Fibroblast of mammary gland (primary cell): ENCODE results near the gene SFXN2.

Source experiments
- DNase-seq: peaks from one replicate; pipeline ENCODE4 v3.0.0-alpha.2; 2010; ENCODE audit warnings: low read depth
- H3K4me3 ChIP-seq: 2 replicates; pipeline ENCODE4 v1.5.1; 2011; ENCODE audit warnings: low read depth, mild to moderate bottlenecking, low read length, moderate library complexity; ENCODE audit not compliant: control insufficient read depth
- TF ChIP-seq, protein P1 (sequence below): conservative IDR thresholded peaks from 2 replicates; pipeline ENCODE4 v1.5.1; 2011; ENCODE audit warnings: low read depth, low read length, inconsistent platforms; ENCODE audit not compliant: control insufficient read depth, insufficient read depth

Gene SFXN2

DNA sequence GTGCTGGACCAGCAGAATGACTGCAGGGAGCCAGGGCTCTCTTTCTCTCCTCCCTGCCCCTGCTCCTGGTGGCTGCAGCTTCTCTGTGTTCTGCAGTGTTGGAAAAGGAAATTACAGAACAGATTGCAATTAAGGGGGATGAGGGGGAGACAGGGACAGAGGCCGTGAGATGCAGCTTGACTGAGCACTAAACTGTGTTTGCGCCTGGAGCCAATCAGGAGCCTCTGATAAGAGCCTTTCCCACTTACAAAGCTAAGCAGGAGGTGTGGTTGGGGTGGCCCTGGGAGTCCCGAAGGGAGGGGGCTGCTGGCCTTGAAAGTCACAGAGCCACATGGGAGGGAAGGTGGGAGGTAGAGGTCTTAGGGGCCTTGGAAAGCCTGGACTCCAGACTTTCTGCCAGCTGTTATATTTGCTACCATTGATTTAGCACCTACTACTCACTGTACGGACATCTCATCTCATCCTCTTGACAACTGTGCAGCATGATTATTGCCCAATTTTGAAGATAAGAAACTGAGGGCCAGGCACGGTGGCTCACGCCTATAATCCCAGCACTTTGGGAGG lies 43.5 kb upstream of the SFXN2 start:
- DNase-seq, result no peak
- TF ChIP-seq, protein P1, sequence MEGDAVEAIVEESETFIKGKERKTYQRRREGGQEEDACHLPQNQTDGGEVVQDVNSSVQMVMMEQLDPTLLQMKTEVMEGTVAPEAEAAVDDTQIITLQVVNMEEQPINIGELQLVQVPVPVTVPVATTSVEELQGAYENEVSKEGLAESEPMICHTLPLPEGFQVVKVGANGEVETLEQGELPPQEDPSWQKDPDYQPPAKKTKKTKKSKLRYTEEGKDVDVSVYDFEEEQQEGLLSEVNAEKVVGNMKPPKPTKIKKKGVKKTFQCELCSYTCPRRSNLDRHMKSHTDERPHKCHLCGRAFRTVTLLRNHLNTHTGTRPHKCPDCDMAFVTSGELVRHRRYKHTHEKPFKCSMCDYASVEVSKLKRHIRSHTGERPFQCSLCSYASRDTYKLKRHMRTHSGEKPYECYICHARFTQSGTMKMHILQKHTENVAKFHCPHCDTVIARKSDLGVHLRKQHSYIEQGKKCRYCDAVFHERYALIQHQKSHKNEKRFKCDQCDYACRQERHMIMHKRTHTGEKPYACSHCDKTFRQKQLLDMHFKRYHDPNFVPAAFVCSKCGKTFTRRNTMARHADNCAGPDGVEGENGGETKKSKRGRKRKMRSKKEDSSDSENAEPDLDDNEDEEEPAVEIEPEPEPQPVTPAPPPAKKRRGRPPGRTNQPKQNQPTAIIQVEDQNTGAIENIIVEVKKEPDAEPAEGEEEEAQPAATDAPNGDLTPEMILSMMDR, result no peak
- H3K4me3 ChIP-seq, result no peak overlapping the region

- no peak overlapping the region for H3K4me3 ChIP-seq
- no peak for DNase-seq
- TF ChIP-seq, protein P1, result no peak
These were observed 41.1 kb upstream of the SFXN2 start for GRCh38 chr10:102673236-102673818.

- peak overlapping the region; percentile 27 for H3K4me3 ChIP-seq
- peak; percentile 73 for DNase-seq
- TF ChIP-seq, protein P1, result no peak
These were observed 40.5 kb upstream of the SFXN2 start for GRCh38 chr10:102673819-102674511.

DNA sequence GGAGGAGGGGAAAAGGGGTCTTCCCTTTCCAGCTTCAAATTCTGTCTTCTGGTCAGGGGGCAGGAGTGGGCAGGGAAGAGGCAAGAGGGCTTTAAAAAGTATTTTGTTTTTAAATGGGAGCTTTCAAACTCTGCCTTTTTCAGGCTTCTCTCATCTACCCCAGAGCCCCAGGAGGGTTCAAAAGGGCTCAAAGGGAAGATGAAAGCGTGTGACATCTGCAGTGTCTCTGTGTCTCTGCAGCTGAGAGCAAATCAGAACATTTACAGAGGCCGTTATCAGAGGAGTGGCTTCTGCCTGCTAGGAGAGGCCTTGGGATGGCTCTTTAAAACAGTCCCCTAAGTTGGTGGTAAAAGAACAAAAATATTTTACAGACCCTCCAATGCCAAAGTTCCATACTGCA lies 39.9 kb upstream of the SFXN2 start:
- no peak for DNase-seq
- TF ChIP-seq, protein P1, result no peak
- H3K4me3 ChIP-seq, result no peak overlapping the region

DNA sequence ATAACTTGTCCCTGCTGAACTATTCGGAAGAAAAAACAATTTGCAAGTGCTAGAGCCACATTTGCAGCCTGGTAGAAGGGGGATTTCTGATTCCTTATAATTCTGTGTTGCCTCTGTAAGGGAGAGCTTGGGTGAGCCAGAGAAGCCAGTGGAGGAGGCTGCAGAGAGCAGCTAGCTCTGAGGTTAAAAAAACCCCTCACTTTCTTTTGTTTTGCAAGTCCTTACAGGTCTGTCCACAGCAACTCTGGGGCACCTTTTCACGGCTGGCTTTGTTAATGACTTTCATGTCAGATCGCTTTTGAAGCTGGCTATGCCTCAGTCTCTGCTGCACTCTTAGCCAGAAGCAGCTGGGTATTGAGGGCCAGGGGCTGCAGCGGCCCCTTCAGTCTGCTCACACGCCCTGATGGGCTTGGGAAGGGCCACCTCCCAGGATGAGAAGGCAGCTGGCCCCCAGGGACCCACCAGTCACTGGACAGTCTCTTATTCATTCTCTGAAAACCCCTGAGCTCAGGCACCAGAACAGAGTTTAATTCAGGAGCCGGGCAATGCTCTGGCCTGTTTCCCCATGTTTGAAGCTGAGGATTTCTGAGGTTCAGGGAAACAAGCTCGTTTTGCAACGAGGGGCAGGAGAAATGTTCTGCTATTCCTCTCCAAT lies 39.3 kb upstream of the SFXN2 start:
- DNase-seq, result no peak
- TF ChIP-seq, protein P1, result no peak
- no peak overlapping the region for H3K4me3 ChIP-seq

DNA sequence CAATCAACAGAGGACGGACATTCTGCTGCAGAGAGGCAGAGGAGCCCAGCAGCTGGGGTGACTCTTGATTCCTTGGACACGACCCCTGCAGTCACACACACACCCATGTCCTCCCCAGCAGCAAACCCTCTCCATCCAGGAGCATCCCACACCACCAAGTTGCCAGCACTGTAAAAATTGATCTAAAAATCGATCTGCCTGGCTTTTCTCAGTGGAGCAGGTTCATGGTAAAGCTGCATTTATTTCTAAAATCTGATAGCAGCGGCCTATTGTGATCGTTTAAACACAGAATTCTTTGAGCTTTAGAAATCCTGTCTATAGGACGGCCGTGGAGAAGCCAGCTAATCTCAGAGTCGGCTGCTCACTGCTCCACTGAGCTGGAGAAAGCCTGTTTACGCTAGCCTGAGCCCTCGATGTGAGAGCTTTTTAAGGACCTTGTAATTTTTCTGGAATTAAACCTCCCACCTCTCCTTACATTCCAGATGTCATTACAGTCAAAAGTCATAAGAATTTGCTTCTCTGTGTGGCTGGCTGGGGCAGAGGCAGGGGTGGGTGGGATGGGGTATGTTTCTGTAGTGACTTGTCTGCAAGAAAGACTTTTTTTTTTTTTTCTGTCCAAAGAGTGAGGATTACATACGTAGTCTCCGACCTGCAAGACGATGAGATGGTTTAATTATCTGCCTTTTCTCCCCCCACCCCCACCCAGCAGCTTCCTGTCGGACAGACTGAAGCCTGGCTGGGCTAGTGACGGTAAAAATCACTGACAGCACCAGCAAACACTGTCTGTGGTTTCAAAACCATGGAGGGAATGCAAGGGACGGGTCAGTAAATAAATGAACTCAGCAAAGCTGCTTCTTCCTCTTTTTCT lies 38.5 kb upstream of the SFXN2 start:
- no peak overlapping the region for H3K4me3 ChIP-seq
- peak; percentile 84 for DNase-seq
- TF ChIP-seq, protein P1, result no peak
